HG03432 (cell line): ENCODE data around the gene DARS1.
"Not testable (repeated sequence)": the region's sequence is repeated elsewhere in the genome, so short reads cannot be mapped to it uniquely, and the experiment has no call there.

Experiments used
- ATAC-seq: cut with Tn5 transposase; IDR thresholded peaks from one replicate; pipeline ENCODE4 v1.9.1; 2021; ENCODE audit warnings: mild to moderate bottlenecking, moderate library complexity; ENCODE audit not compliant: unreplicated experiment

Gene DARS1

GRCh38 chr2:135985826-135986393 lies 484 bp upstream of the DARS1 start:
- peak; percentile 50 for ATAC-seq

- ATAC-seq, result peak; percentile 45
Observed at GRCh38 chr2:135984199-135985017, 1.0 kb downstream of the DARS1 start.

- ATAC-seq, result no peak
Observed at GRCh38 chr2:135980434-135981079, 4.9 kb downstream of the DARS1 start.

- no peak for ATAC-seq
Observed at GRCh38 chr2:135975702-135976101, 9.7 kb downstream of the DARS1 start.

GRCh38 chr2:135974036-135974435 lies 11.4 kb downstream of the DARS1 start:
- no peak for ATAC-seq

- no peak for ATAC-seq
Observed at GRCh38 chr2:135969655-135970387, 15.6 kb downstream of the DARS1 start.

- ATAC-seq, result no peak
Observed at GRCh38 chr2:135965756-135966155, 19.7 kb downstream of the DARS1 start.

- not testable (repeated sequence) for ATAC-seq
Observed at GRCh38 chr2:135964404-135964803, 21.0 kb downstream of the DARS1 start.

GRCh38 chr2:135963841-135964240 lies 21.6 kb downstream of the DARS1 start:
- ATAC-seq, result no peak

GRCh38 chr2:135962366-135963123 lies 22.9 kb downstream of the DARS1 start:
- peak; percentile 82 for ATAC-seq

GRCh38 chr2:135960656-135961551 lies 24.5 kb downstream of the DARS1 start:
- ATAC-seq, result no peak

- no peak for ATAC-seq
Observed at GRCh38 chr2:135960150-135960549, 25.3 kb downstream of the DARS1 start.

GRCh38 chr2:135958927-135959326 lies 26.5 kb downstream of the DARS1 start:
- ATAC-seq, result not testable (repeated sequence)

GRCh38 chr2:135954020-135954601 lies 31.3 kb downstream of the DARS1 start:
- ATAC-seq, result no peak

GRCh38 chr2:135952891-135953290 lies 32.5 kb downstream of the DARS1 start:
- no peak for ATAC-seq

- no peak for ATAC-seq
Observed at GRCh38 chr2:135951041-135951583, 34.3 kb downstream of the DARS1 start.

- ATAC-seq, result no peak
Observed at GRCh38 chr2:135949451-135950234, 35.8 kb downstream of the DARS1 start.
